Glomerular visceral epithelial cell (primary cell): ENCODE data around the gene MAT2B.
"Not testable (repeated sequence)": the region's sequence is repeated elsewhere in the genome, so short reads cannot be mapped to it uniquely, and the experiment has no call there.

ENCODE experiments used
- DNase-seq: peaks from one replicate; pipeline ENCODE4 v3.0.0-alpha.2; 2016; ENCODE audit errors: extremely low spot score

Gene MAT2B

GRCh38 chr5:163503106-163504078 lies 2.0 kb upstream of the MAT2B start:
- peak; percentile 74 for DNase-seq

- peak; percentile 61 for DNase-seq
Measured at GRCh38 chr5:163504079-163504931, 1.1 kb upstream of the MAT2B start.

- no peak for DNase-seq
Measured at GRCh38 chr5:163505049-163505367, 411 bp upstream of the MAT2B start.

- DNase-seq = no peak
Measured at GRCh38 chr5:163506095-163506457, 657 bp downstream of the MAT2B start.

GRCh38 chr5:163506726-163507125 lies 1.3 kb downstream of the MAT2B start:
- peak; percentile 40 for DNase-seq

GRCh38 chr5:163508753-163509152 lies 3.3 kb downstream of the MAT2B start:
- no peak for DNase-seq

- peak; percentile 31 for DNase-seq
Measured at GRCh38 chr5:163509291-163509951, 4.0 kb downstream of the MAT2B start.

- no peak for DNase-seq
Measured at GRCh38 chr5:163512526-163512925, 7.1 kb downstream of the MAT2B start.

- no peak for DNase-seq
Measured at GRCh38 chr5:163525096-163525495, 19.7 kb downstream of the MAT2B start.

- no peak for DNase-seq
Measured at GRCh38 chr5:163529698-163530097, 24.3 kb downstream of the MAT2B start.

GRCh38 chr5:163531272-163531671 lies 25.9 kb downstream of the MAT2B start:
- DNase-seq = no peak

- DNase-seq = no peak
Measured at GRCh38 chr5:163532171-163533084, 27.0 kb downstream of the MAT2B start.

- DNase-seq = no peak
Measured at GRCh38 chr5:163533223-163533622, 27.8 kb downstream of the MAT2B start.

- no peak for DNase-seq
Measured at GRCh38 chr5:163534492-163535094, 29.2 kb downstream of the MAT2B start.

GRCh38 chr5:163535290-163535689 lies 29.9 kb downstream of the MAT2B start:
- no peak for DNase-seq

GRCh38 chr5:163536442-163536841 lies 31.0 kb downstream of the MAT2B start:
- not testable (repeated sequence) for DNase-seq

GRCh38 chr5:163540696-163541095 lies 35.3 kb downstream of the MAT2B start:
- DNase-seq = no peak

- DNase-seq = no peak
Measured at GRCh38 chr5:163542771-163543170, 37.4 kb downstream of the MAT2B start.

GRCh38 chr5:163544041-163544440 lies 38.6 kb downstream of the MAT2B start:
- DNase-seq = no peak

- DNase-seq = no peak
Measured at GRCh38 chr5:163544836-163545235, 39.4 kb downstream of the MAT2B start.

- DNase-seq = no peak
Measured at GRCh38 chr5:163548649-163549048, 43.2 kb downstream of the MAT2B start.
